HUES48 (cell line): ENCODE results near the gene TMEM69.

ENCODE experiments used
- H3K27ac ChIP-seq: one replicate; pipeline ENCODE4 v1.7.0; 2013; ENCODE audit warnings: low read depth, low read length, inconsistent platforms
- H3K27me3 ChIP-seq: 2 replicates; pipeline ENCODE4 v1.6.1; 2013; ENCODE audit warnings: mild to moderate bottlenecking, low read length; ENCODE audit not compliant: control insufficient read depth, insufficient read depth
- H3K36me3 ChIP-seq: 2 replicates; pipeline ENCODE4 v1.6.1; 2013; ENCODE audit warnings: low read length; ENCODE audit not compliant: control insufficient read depth, insufficient read depth
- H3K4me1 ChIP-seq: 2 replicates; pipeline ENCODE4 v1.6.1; 2013; ENCODE audit warnings: mild to moderate bottlenecking, low read length; ENCODE audit not compliant: control insufficient read depth, insufficient read depth
- H3K4me3 ChIP-seq: 2 replicates; pipeline ENCODE4 v1.5.1; 2013; ENCODE audit warnings: mild to moderate bottlenecking, low read depth, low read length
- H3K9ac ChIP-seq: 2 replicates; pipeline ENCODE4 v1.6.1; 2013; ENCODE audit warnings: mild to moderate bottlenecking, low read depth, low read length, moderate library complexity
- H3K9me3 ChIP-seq: 2 replicates; pipeline ENCODE4 v1.6.1; 2013; ENCODE audit warnings: low read length; ENCODE audit not compliant: control insufficient read depth, insufficient read depth

TMEM69 gene

GRCh38 chr1:45687754-45688740, at the start of gene TMEM69:
Gene TMEM69 (plus strand): TSS chr1:45688181. CDS start chr1:45691069, 2,888 bp downstream.
- H3K4me3 ChIP-seq = peak within 1 kb of the TSS; percentile 99
- H3K27ac ChIP-seq = peak within 1 kb of the TSS; percentile 99
- no peaks in the 10 kb centered on the region for H3K9me3 ChIP-seq
- peak within 1 kb of the TSS; percentile 91 for H3K9ac ChIP-seq
- no peaks in the 10 kb centered on the region for H3K27me3 ChIP-seq
- peaks cover 29% of the 10 kb centered on the region for H3K36me3 ChIP-seq
- H3K4me1 ChIP-seq = peaks cover 5% of the 10 kb centered on the region; the same call in 1 of the 2 replicates

GRCh38 chr1:45640293-45640692, 47.7 kb upstream of the TMEM69 start:
- Histone ChIP-seq H3K36me3 (peaks cover 95% of the 10 kb centered on the region), H3K4me3 (no peak overlapping the region), H3K9ac (no peak overlapping the region), H3K27me3 (no peaks in the 10 kb centered on the region), H3K27ac (no peak overlapping the region), H3K4me1 (no peaks in the 10 kb centered on the region), H3K9me3 (no peaks in the 10 kb centered on the region)

- H3K27me3 ChIP-seq = no peaks in the 10 kb centered on the region
- peaks cover 89% of the 10 kb centered on the region for H3K36me3 ChIP-seq
- H3K9me3 ChIP-seq = no peaks in the 10 kb centered on the region
- H3K9ac ChIP-seq = no peak overlapping the region
- no peaks in the 10 kb centered on the region for H3K4me1 ChIP-seq
- H3K4me3 ChIP-seq = no peak overlapping the region
- H3K27ac ChIP-seq = no peak overlapping the region
Measured at GRCh38 chr1:45643321-45643720, 44.7 kb upstream of the TMEM69 start.

GRCh38 chr1:45643978-45644377, 44.0 kb upstream of the TMEM69 start:
- Histone ChIP-seq H3K4me1 (no peaks in the 10 kb centered on the region), H3K4me3 (no peak overlapping the region), H3K27ac (no peak overlapping the region), H3K36me3 (peaks cover 88% of the 10 kb centered on the region), H3K27me3 (no peaks in the 10 kb centered on the region), H3K9me3 (no peaks in the 10 kb centered on the region), H3K9ac (no peak overlapping the region)

GRCh38 chr1:45644661-45645060, 43.3 kb upstream of the TMEM69 start:
- peaks cover 89% of the 10 kb centered on the region for H3K36me3 ChIP-seq
- no peaks in the 10 kb centered on the region for H3K4me1 ChIP-seq
- H3K27ac ChIP-seq = no peak overlapping the region
- H3K9ac ChIP-seq = no peak overlapping the region
- no peak overlapping the region for H3K4me3 ChIP-seq
- no peaks in the 10 kb centered on the region for H3K9me3 ChIP-seq
- no peaks in the 10 kb centered on the region for H3K27me3 ChIP-seq

GRCh38 chr1:45647248-45648021, 40.5 kb upstream of the TMEM69 start:
- no peaks in the 10 kb centered on the region for H3K4me1 ChIP-seq
- peaks cover 89% of the 10 kb centered on the region for H3K36me3 ChIP-seq
- H3K9me3 ChIP-seq = no peaks in the 10 kb centered on the region
- no peaks in the 10 kb centered on the region for H3K27me3 ChIP-seq
- H3K27ac ChIP-seq = no peak overlapping the region
- H3K4me3 ChIP-seq = no peak overlapping the region
- no peak overlapping the region for H3K9ac ChIP-seq

- no peak overlapping the region for H3K4me3 ChIP-seq
- no peaks in the 10 kb centered on the region for H3K4me1 ChIP-seq
- H3K36me3 ChIP-seq = peaks cover 100% of the 10 kb centered on the region
- no peak overlapping the region for H3K9ac ChIP-seq
- H3K9me3 ChIP-seq = no peaks in the 10 kb centered on the region
- H3K27me3 ChIP-seq = no peaks in the 10 kb centered on the region
- H3K27ac ChIP-seq = no peak overlapping the region
Measured at GRCh38 chr1:45654540-45655280, 33.3 kb upstream of the TMEM69 start.

GRCh38 chr1:45656573-45657226, 31.3 kb upstream of the TMEM69 start:
- Histone ChIP-seq H3K36me3 (peaks cover 95% of the 10 kb centered on the region), H3K27ac (no peak overlapping the region)

GRCh38 chr1:45658171-45658570, 29.8 kb upstream of the TMEM69 start:
- Histone ChIP-seq H3K36me3 (peaks cover 81% of the 10 kb centered on the region), H3K4me3 (no peak overlapping the region), H3K9ac (no peak overlapping the region), H3K9me3 (no peaks in the 10 kb centered on the region), H3K27me3 (no peaks in the 10 kb centered on the region), H3K27ac (no peak overlapping the region), H3K4me1 (no peaks in the 10 kb centered on the region)

More at GRCh38 chr1:45656573-45657226, 31.3 kb upstream of the TMEM69 start:
- H3K9ac ChIP-seq = no peak overlapping the region
- H3K4me3 ChIP-seq = no peak overlapping the region
- no peaks in the 10 kb centered on the region for H3K9me3 ChIP-seq
- H3K27me3 ChIP-seq = no peaks in the 10 kb centered on the region
- no peaks in the 10 kb centered on the region for H3K4me1 ChIP-seq

- H3K27ac ChIP-seq = no peak overlapping the region
- no peaks in the 10 kb centered on the region for H3K9me3 ChIP-seq
- H3K36me3 ChIP-seq = peaks cover 70% of the 10 kb centered on the region
- H3K4me1 ChIP-seq = no peaks in the 10 kb centered on the region
- H3K27me3 ChIP-seq = no peaks in the 10 kb centered on the region
- H3K9ac ChIP-seq = no peak overlapping the region
- H3K4me3 ChIP-seq = no peak overlapping the region
Measured at GRCh38 chr1:45659222-45659621, 28.8 kb upstream of the TMEM69 start.
